B cell (primary cell): Measurements from ENCODE around the gene DOP1B. TPM values are rescaled to one million over a fixed set of nuclear protein-coding genes. Genes with fewer than 3 reads are reported as not detected.

Experiments
- ATAC-seq: fragments of 200-7000 bp; cut with Tn5 transposase; one replicate; pipeline ENCODE4 v1.10.0; 2021; ENCODE audit warnings: low read depth, mild to moderate bottlenecking, moderate number of reproducible peaks, moderate library complexity
- CTCF ChIA-PET: fragments of 350-600 bp; sonication (Branson Sonifier 250); formaldehyde crosslinking; loops from one replicate; lab custom pipeline; 2021; ENCODE audit warnings: antibody characterized with exemption, inconsistent platforms; lab: Charles Lee
- POLR2A ChIA-PET: fragments of 350-600 bp; sonication (Branson Sonifier 250); formaldehyde crosslinking; loops from one replicate; lab custom pipeline; 2021; ENCODE audit warnings: antibody characterized with exemption; lab: Charles Lee
- DNase-seq: peaks from one replicate; pipeline ENCODE4 v3.0.0; 2013
- H2AFZ ChIP-seq: 2 replicates; pipeline ENCODE4 v1.6.1; 2012; ENCODE audit warnings: mild to moderate bottlenecking, low read depth, low read length; ENCODE audit not compliant: insufficient read depth, poor library complexity, severe bottlenecking
- H3K27ac ChIP-seq, 2 donors: 1 replicate in 1 of 2; 2 replicates in 1 of 2; pipeline ENCODE4 v1.5.1; 2012 to 2013; ENCODE audit warnings: low read length in 2 of 2, mild to moderate bottlenecking in 2 of 2, moderate library complexity in 1 of 2
- H3K27me3 ChIP-seq, 4 experiments: fragments of 200-600 bp in 1 of 4; sonication (generic) in 1 of 4; replicated peaks in 1 of 4; 1 replicate in 2 of 4; 2 replicates in 2 of 4; pipeline versions ENCODE4 v1.6.1 to v1.7.0; 2013 to 2016; ENCODE audit warnings: low read length in 3 of 4, mild to moderate bottlenecking in 2 of 4, mixed read lengths in 1 of 4, moderate library complexity in 1 of 4; ENCODE audit not compliant: insufficient read depth in 4 of 4, control insufficient read depth in 3 of 4; ENCODE audit errors: control extremely low read depth in 1 of 4
- H3K36me3 ChIP-seq, 2 experiments: replicated peaks in 1 of 2; 1 replicate in 1 of 2; 2 replicates in 1 of 2; pipeline versions ENCODE4 v1.6.1 to v1.7.1; 2013; ENCODE audit warnings: low read length in 1 of 2; ENCODE audit not compliant: insufficient read depth in 2 of 2, control insufficient read depth in 1 of 2; ENCODE audit errors: control extremely low read depth in 1 of 2, extremely low read depth in 1 of 2
- H3K4me1 ChIP-seq, 2 donors: fragments of 200-600 bp in 1 of 2; sonication (generic) in 1 of 2; 1 replicate in 1 of 2; 2 replicates in 1 of 2; pipeline versions ENCODE4 v1.5.1 to v1.6.1; 2013 to 2017; ENCODE audit warnings: low read length in 2 of 2; ENCODE audit not compliant: control insufficient read depth in 2 of 2, insufficient read depth in 2 of 2
- H3K4me2 ChIP-seq: replicated peaks from 2 replicates; pipeline ENCODE3; 2012; ENCODE audit warnings: mild to moderate bottlenecking, low read depth, low read length; ENCODE audit not compliant: poor library complexity, severe bottlenecking
- H3K4me3 ChIP-seq, 5 experiments: fragments of 200-600 bp in 1 of 5; sonication (generic) in 1 of 5; 1 replicate in 3 of 5; 2 replicates in 2 of 5; pipeline versions ENCODE4 v1.5.1 to v1.7.0; 2011 to 2016; ENCODE audit warnings: low read length in 4 of 5, mild to moderate bottlenecking in 4 of 5, low read depth in 2 of 5, control low read depth in 1 of 5, moderate library complexity in 1 of 5; ENCODE audit not compliant: insufficient read depth in 1 of 5; ENCODE audit errors: control extremely low read depth in 1 of 5, extremely low read depth in 1 of 5
- H3K79me2 ChIP-seq: fragments of 200-600 bp; sonication (generic); one replicate; pipeline ENCODE4 v1.6.0; 2016; ENCODE audit warnings: low read length; ENCODE audit not compliant: control insufficient read depth, insufficient read depth
- H3K9ac ChIP-seq: fragments of 200-600 bp; sonication (generic); 2 replicates; pipeline ENCODE4 v1.6.1; 2017; ENCODE audit warnings: mild to moderate bottlenecking, low read length, moderate library complexity
- H3K9me3 ChIP-seq, 3 donors: one replicate each; pipeline versions ENCODE4 v1.6.1 to v1.7.1; 2013; ENCODE audit warnings: low read length in 2 of 3; ENCODE audit not compliant: control insufficient read depth in 2 of 3, insufficient read depth in 1 of 3; ENCODE audit errors: control extremely low read depth in 1 of 3
- H4K20me1 ChIP-seq: 2 replicates; pipeline ENCODE4 v1.6.0; 2012; ENCODE audit warnings: mild to moderate bottlenecking, low read length; ENCODE audit not compliant: insufficient read depth, control insufficient read depth, poor library complexity, severe bottlenecking
- H3K27ac Mint-ChIP-seq: one replicate; pipeline ENCODE4 v1.8.0; 2021; ENCODE audit warnings: mixed read lengths
- H3K27me3 Mint-ChIP-seq: one replicate; pipeline ENCODE4 v1.8.0; 2021; ENCODE audit warnings: mixed read lengths
- H3K4me1 Mint-ChIP-seq: one replicate; pipeline ENCODE4 v1.8.0; 2021; ENCODE audit warnings: mixed read lengths
- H3K4me3 Mint-ChIP-seq: one replicate; pipeline ENCODE4 v1.8.0; 2021; ENCODE audit warnings: mixed read lengths
- H3K9me3 Mint-ChIP-seq: one replicate; pipeline ENCODE4 v1.8.0; 2022; ENCODE audit warnings: mixed read lengths; ENCODE audit not compliant: insufficient read depth
- CTCF ChIP-seq: fragments of 200-600 bp; IDR thresholded peaks from one replicate; pipeline ENCODE4 v1.8.0; 2022; ENCODE audit warnings: antibody characterized with exemption, mild to moderate bottlenecking
- EZH2 ChIP-seq: IDR thresholded peaks from 2 replicates; pipeline ENCODE4 v1.6.1; 2012; ENCODE audit warnings: borderline replicate concordance, low read depth, mild to moderate bottlenecking, moderate library complexity, low read length; ENCODE audit not compliant: insufficient read depth, poor library complexity, severe bottlenecking
- WGBS: methylation state at CpG from one replicate; pipeline ENCODE4 v1.1.5; 2013; ENCODE audit warnings: missing lambda C conversion rate; ENCODE audit not compliant: insufficient coverage; 5-methylcytosine and 5-hydroxymethylcytosine counted together
- intact Hi-C: fragments of 100-400 bp; cut with micrococcal nuclease; formaldehyde crosslinking; loops from one replicate; pipeline ENCODE4 v1.10.0; 2022
- polyA plus RNA-seq: library from polyadenylated mRNA; depleted of rRNA; stranded (reverse); fragments of >200 nt; gene quantifications from 2 replicates; pipeline ENCODE4 v1.2.3, GENCODE V29; 2012
- total RNA-seq, 2 donors: library from RNA; stranded (reverse); fragments of 120-200 nt in 1 of 2; gene quantifications; 1 replicate in 1 of 2; 2 replicates in 1 of 2; pipeline versions ENCODE4 v1.2.3 to v1.2.4, GENCODE V29; 2013 to 2022

Gene DOP1B
- total and polyA plus RNA-seq, 2 donors (not counting 1 experiment from before 2014, with no cell fraction given) = 31.3 to 44.2 TPM

DNA sequence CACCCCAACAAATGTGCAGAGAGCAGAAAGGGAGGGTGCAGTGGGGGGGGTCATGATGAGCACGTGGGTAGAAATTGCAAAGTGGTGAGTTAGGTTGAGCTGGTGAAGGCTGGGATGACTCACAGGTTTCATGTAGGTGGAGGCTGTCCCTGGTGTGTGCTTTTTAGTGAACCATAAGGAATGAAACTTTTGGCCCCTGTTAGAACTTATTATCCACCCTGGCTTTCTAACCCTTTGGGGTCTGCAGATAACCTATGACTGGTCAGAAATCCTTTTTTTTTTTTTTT is 46.9 kb downstream of the DOP1B start:
- Mint-ChIP-seq H3K4me3 (no peak overlapping the region), H3K27me3 (no peaks in the 10 kb centered on the region), H3K9me3 (no peaks in the 10 kb centered on the region), H3K4me1 (no peaks in the 10 kb centered on the region), H3K27ac (peak overlapping the region; percentile 43)
- Histone ChIP-seq H3K36me3 (peaks cover 0 to 36% of the 10 kb centered on the region in 2 experiments), H3K9me3 (no peaks in the 10 kb centered on the region), H3K27ac (no peak overlapping the region), H3K27me3 (no peaks in the 10 kb centered on the region), H3K79me2 (no peaks in the 10 kb centered on the region), H3K9ac (no peak overlapping the region), H3K4me3 (no peak overlapping the region), H3K4me1 (no peaks in the 10 kb centered on the region), H4K20me1 (no peaks in the 10 kb centered on the region), H2AFZ (no peak overlapping the region), H3K4me2 (no peak overlapping the region)
- WGBS = 25% methylated on average over 1 of the region's 1 CpG
- intact Hi-C loops = no loop called here
- DNase-seq (no peak), ATAC-seq (no peak)
- ChIA-PET CTCF (interaction anchor here (0.6 to 1.9 kb wide), 3 partner anchors 62 to 129 kb away, joined by 3 to 8 read pairs (median 4); no protein-coding TSS in a partner anchor), POLR2A (no interaction called here)
- TF ChIP-seq EZH2 (no peak), CTCF (no peak)

DNA sequence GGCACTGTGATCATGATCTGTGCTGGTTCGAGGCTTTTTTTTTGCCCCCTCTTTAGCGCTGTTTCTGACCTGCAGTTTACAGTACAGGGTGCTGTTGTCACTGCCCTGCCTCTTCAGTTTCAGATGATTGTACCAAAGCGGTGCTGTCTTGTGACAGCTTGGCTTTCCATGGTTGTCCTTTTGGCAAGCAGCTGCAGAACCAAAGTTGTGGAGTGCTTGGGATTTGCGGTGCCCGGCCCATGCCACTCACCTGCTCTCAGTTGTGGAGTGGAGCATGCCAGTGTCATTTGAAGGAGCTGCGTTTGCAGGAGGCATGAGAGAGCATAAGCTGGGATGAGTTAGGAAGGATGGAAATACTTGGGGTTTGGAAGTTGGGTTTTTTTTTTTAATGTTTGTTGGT is 48.4 kb downstream of the DOP1B start:
- POLR2A ChIA-PET = interaction anchor here (0.6 to 0.8 kb wide), 2 partner anchors 13 to 147 kb away, joined by 3 to 4 read pairs; no protein-coding TSS in a partner anchor
- H3K36me3 ChIP-seq = peaks cover 6 to 42% of the 10 kb centered on the region in 2 experiments
- no peak overlapping the region for H3K27ac ChIP-seq
- H3K4me1 ChIP-seq = no peaks in the 10 kb centered on the region
- Mint-ChIP-seq H3K4me1 (no peaks in the 10 kb centered on the region), H3K4me3 (no peak overlapping the region), H3K9me3 (no peaks in the 10 kb centered on the region), H3K27me3 (no peaks in the 10 kb centered on the region), H3K27ac (no peak overlapping the region)
- no peak for ATAC-seq
- no peak overlapping the region for H2AFZ ChIP-seq
- no peaks in the 10 kb centered on the region for H3K27me3 ChIP-seq
- no peak overlapping the region for H3K4me3 ChIP-seq
- no peaks in the 10 kb centered on the region for H4K20me1 ChIP-seq
- no peak overlapping the region for H3K9ac ChIP-seq
- WGBS = 99% methylated on average over 6 of the region's 6 CpGs
- CTCF ChIA-PET = no interaction called here
- intact Hi-C loops = no loop called here
- TF ChIP-seq CTCF (no peak), EZH2 (no peak)
- DNase-seq = no peak
- H3K9me3 ChIP-seq = no peaks in the 10 kb centered on the region
- no peak overlapping the region for H3K4me2 ChIP-seq
- no peaks in the 10 kb centered on the region for H3K79me2 ChIP-seq
